ELR (cell line): ENCODE measurements around the gene RNF213.
"Not testable (repeated sequence)": the region's sequence is repeated elsewhere in the genome, so short reads cannot be mapped to it uniquely, and the experiment has no call there.

Experiments used
- DNase-seq: peaks from one replicate; pipeline ENCODE4 v3.0.0-alpha.2; 2015; ENCODE audit warnings: low read depth

RNF213 gene

DNA sequence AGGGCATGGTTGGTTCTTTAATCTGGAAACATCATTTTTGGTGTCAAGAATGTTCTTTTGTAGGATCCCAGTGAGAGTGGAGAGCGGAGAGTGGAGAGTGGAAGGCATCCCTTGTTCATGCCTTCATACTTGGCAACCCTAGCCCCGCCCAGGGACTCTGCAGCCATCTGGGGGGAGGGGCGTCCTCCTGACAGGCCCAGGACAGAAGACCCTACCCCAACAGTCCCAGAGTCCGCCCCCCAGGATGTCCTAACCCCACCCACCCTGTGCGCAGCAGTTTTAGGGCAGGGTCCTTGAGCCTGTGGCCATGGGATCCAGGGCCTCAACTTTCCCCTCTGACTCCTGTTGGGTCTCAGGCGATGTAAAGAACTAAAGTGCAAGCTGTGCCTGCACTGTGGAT, 36.0 kb upstream of the RNF213 start:
- no peak for DNase-seq

DNA sequence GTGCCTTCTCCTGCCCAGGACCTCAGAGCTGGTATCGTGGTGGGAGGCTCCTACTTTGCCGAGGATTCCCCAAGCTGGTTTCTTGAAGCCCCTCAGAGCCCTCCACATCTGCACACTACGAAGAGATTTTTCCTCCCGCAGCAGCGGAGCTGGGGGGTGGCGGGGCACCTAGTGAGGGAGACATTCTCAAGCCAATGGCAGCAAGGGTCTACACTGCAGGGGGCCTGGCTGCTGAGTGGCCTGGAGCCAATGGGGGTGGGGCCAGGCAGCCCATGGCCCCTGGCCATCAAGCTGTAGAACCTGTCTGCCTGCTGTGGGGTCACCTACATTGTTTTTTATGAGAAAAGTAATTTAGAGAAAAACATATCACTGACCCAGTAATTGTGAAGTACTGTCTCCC, 35.4 kb upstream of the RNF213 start:
- no peak for DNase-seq

DNA sequence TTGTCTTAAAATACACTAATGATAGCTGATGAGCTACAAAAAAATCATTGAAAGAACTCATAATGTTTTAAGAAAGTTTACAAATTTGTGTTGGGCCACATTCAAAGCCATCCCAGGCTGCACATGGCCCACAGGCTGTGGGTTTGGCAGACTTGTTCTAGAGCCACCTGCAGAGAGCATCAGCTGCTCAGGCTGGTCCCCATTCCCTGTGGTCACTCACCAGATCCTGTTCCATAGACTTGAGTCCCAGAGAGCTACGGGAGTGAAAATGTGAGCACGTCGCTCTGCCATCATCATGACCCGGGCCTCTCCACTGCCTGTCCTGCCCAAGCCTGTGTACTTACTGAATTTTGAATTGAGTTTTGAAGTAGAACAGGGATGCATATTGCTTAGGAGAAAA, 33.5 kb upstream of the RNF213 start:
- DNase-seq: no peak

DNA sequence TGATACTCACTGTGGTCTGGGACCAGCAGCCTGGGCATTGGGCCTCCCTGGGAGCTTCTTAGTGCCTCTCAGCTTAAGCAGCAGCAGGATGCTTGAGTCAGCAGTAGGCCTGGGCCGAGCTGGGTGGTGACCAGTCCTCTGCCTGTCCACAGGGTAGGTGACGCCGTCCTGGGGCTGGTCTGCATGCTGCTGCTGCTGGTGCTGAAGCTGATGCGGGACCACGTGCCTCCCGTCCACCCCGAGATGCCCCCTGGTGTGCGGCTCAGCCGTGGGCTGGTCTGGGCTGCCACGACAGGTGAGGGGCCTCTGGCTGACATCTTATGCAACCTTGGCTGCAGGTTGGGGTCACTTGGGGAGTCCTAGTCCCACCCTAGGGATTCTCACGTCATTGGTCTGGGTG, 33.0 kb upstream of the RNF213 start:
- no peak for DNase-seq

DNA sequence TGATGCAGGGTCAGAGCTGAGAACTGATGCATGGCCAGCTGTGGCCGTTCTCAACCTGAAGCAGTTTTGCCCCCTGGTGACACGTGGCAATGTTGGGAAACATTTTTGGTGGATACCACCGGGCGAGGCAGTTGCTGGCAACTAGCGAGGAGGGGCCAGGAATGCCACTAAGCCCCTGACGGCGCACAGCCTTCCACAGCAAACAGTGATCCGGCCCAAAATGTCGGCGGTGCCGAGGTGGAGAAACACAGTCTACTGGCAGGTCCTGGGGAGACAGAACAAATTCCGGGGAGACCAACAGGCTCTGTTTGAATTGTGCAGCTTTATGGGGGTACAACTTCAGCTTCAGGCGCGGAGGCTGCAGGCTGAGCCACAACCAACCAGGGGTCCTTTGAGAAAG, 32.2 kb upstream of the RNF213 start:
- DNase-seq: no peak

DNA sequence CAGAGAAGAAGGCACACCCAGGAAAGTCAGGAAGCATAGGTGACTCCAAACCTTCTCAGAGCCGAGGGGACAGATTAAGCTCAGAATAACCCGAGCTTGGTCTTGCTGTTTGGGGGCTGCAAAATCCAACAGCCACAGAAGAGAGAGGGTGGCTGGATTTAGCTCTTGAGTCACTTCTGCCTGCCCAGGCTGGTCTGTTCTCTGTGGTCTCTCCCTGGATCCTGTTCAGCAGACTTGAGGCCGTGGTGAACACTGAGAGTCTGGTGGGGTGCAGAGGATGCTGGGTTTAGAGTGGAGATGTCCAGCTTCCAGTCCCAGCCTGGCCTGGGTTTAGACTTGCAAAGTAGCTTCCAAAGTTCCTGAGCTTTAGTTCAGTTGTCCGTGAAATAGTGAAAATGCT, 31.6 kb upstream of the RNF213 start:
- no peak for DNase-seq

DNA sequence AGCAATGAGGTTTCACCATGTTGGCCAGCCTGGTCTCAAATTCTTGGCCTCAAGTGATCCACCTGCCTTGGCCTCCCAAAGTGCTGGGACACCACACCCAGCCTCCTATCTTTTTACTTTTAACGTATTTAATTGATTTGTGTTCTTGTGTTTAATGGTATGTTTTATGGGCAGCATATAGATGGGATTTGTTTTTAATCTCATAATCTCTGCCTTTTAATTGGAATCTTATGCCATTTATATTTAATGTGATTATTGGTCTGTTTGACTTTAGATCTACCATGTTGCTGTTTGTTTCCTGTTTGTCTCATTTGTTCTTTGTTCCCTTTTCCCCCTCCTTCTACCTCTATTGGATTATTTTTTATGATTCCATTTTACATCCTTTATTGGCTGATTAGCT, 28.2 kb upstream of the RNF213 start:
- no peak for DNase-seq

DNA sequence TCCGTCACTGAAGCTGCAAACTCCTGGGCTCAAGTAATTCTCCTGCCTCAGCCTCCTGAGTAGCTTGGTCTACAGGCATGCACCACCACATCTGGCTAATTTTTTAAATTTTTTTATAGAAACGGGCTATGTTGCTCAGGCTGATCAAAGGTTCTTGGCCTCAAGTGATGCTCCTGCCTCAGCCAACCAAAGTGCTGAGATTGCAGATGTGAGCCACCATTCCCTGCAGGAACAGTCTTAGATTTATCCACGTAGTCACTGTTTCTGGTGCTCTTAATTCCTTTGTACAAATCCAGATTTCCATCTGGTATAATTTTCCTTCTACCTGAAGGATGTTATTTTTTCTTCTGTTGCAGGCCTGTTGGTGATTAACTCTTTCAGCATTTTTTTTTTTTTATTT, 27.4 kb upstream of the RNF213 start:
- no peak for DNase-seq

DNA sequence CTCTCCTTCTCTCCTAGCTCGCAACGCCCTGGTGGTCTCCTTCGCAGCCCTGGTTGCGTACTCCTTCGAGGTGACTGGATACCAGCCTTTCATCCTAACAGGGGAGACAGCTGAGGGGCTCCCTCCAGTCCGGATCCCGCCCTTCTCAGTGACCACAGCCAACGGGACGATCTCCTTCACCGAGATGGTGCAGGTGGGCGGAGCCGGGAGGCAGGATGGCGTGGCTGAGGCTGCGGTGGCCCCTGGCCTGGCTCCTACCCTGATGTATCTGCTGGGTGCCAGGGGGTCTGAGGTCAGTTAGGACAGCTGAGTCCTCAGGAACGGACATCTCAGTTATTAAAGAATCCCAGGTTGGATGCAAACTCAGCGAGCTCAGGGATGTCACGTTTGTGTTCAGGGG, 23.7 kb upstream of the RNF213 start:
- DNase-seq: no peak

DNA sequence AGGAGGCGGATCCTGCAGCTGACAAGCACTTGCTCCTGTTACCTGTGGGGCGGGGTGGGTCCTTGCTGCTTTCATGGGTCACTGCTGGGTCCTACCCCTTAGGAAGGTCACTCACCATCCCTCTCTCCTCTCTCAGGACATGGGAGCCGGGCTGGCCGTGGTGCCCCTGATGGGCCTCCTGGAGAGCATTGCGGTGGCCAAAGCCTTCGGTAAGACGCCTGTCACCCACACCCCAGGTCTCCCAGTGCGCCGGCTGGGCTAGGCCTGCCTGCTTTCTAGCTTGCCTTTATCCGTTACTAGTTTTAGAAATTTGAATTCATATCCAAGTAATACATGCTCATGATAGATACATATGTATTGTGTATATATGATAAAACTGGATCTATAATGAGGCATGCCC, 23.3 kb upstream of the RNF213 start:
- no peak for DNase-seq

DNA sequence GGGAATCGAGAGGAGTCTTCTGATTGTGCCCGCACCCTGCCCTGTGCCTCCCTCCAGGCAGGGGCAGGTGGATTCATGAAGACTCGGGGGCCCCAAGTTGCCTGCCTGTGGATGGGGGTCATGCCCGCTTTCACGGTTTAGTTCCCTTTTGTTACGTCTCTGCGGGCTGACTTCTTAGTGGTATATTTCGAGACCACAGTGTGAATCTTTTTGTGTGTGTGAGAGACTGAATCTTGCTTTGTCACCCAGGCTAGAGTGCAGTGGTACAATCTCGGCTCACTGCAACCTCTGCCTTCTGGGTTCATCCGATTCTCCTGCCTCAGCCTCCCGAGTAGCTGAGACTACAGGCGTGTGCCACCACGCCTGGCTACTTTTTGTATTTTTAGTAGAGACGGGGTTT, 18.1 kb upstream of the RNF213 start:
- no peak for DNase-seq

DNA sequence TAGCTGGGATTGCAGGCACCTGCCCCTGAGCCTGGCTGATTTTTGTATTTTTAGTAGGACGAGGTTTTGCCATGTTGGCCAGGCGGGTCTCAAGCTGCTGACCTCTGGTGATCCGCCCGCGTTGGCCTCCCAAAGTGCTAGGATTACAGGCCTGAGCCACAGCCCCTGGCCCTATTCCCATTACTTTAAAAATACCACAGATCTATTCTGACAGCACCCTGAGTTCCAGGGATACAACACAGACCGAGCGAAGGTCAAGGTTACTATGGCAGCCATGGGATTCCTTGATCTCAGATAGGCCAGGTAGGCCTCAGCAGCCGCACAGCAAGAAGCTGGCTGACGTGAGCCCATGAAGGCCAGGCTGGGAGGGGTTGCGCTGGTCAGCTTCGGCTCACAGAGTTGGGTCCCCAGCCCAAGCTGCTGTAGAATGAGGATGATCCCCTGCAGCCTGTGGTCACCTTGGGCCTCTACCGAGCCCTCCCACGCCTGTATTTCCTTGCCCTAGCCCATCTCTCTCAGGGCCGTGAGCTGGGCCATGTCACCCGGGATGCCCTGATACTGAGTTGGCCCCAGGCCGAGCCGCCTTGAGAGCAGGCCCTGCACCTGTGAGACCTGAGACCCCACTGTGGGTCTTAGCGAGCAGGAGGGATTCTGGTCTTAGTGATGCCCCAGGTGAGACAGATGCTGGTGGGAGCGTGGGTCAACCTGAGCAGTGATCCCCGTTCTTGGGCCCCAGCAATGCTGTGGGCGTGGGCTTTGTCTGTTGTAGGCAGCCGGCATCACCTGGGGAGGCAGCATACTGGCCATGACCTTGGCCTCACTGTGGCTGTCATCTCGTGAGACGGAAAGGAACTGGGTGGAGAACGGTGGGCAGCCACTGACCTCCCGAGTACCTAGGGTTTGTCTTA, 16.9 kb upstream of the RNF213 start:
- no peak for DNase-seq

DNA sequence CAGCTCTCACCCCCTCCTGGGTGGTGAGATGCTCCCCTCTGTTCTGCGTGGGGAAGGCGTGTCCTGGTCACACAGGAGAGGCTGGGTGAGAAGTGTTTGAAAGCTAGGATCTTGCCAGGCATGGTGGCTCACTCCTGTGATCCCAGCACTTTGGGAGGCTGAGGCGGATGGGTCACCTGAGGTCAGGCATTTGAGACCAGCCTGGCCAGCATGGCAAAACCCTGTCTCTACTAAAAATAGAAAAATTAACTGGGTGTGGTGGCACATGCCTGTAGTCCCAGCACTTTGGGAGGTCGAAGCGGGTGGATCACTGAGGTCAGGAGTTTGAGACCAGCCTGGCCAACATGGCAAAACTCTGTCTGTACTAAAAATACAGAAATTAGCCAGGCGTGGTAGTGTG, 16.2 kb upstream of the RNF213 start:
- DNase-seq: not testable (repeated sequence)

DNA sequence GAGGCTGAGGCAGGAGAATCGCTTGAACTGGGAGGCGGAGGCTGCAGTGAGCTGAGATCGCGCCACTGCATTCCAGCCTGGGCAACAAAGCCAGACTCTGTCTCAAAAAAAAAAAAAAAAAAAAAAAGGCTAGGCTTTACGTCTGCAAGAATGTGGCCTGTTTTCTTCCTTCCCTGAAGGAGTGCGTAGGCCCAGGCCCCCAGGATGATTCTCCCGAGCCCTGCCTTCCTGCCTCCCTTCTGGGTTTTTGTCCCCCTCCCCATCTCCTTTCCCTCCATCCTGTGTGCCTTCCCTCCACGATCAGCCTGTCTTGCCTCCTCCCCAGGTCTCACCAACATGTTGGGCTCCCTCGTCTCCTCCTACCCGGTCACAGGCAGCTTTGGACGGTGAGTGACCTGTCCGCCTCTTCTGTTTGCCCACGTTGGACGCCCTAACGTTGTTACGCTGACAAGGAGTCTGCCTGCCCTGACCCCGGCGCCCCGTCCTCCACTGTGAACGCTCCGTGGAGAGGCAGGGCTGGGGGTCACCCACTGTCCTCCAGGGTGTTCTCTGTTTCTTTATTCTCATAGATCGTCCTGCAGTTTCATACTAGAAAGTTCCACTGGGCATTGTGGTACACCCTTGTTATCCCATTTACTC, 15.7 kb upstream of the RNF213 start:
- no peak for DNase-seq

DNA sequence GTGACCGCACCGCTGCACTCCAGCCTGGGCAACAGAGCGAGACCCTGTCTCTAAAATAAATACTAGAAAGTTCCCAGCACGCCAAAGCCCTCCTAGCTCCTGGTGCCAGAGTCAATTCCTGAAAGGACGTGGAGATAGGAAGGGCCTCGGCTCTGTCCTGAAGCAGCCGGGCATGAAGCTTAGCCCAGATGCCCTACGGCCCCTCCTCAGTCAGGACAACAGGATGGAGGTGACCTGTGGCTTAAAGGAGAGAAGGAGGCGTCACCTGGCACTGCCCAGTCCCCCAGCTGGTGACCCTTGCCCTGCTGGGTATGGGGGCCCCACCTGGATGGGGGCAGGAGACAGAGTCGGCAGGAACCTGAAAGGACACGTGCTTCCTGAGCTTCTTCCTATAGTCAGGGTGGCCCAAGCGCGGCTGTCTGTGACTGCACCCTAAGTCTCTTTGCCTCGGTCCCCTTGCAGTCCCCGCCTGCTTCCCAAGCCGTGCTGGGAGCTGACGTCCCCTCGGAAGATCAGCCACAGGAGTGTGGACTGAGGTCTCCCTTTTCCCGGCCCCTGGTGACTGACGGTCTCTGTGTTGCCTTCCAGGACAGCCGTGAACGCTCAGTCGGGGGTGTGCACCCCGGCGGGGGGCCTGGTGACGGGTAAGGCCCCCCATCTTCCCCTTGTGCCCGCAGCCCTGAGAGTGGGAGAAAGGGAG, 14.9 kb upstream of the RNF213 start:
- no peak for DNase-seq

DNA sequence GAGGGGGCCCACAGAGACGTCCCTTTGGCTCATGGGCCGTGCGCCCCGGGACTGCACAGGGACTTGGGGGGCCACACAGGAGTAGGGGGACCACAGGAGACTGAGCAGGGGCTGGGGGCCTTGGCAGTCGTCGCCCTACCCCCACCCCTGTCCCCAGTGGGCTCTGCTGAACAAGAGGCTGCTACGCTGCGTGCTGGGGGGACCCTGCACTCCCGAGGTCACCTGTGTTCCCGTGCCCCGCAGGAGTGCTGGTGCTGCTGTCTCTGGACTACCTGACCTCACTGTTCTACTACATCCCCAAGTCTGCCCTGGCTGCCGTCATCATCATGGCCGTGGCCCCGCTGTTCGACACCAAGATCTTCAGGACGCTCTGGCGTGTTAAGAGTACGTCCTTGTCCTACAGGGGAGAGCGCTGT, 14.4 kb upstream of the RNF213 start:
- DNase-seq: no peak

DNA sequence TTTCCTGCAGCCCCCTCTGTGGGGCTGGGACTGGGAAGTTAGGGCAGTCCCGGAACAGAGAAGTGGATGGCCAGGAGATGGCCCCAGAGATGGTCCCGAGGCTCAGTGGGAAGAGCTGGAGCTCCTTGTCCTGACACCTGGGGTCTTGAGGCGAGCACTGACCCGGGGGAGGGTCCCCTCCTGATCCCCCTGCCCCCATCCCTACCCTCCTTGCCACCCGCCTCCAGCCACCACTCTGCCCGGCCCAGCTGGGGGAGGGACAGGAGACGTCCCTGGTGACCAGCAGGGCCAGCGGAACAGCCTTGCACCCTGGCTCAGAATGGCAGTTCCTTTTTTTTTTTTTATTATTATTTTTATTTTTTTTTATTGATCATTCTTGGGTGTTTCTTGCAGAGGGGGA, 13.9 kb upstream of the RNF213 start:
- DNase-seq: no peak

DNA sequence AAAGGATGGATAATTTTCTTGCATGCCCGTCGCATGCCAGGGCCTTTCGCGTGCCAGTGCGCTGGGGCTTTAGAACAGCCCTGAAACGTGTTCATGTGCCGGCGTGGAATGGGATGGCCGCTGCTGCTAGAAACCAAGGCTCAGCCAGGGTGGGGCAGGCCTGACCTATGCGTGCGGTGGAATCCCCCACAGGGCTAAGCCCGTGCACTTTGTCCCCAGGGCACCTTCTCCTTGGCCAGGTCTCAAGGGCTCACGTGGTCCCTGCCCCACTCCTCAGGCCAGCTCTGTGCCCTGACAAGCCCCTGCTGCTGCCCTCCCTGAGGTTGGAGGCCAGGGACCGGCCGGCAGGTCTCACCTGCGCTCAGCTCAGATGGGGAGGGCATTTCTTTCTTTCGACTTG, 13.1 kb upstream of the RNF213 start:
- no peak for DNase-seq

DNA sequence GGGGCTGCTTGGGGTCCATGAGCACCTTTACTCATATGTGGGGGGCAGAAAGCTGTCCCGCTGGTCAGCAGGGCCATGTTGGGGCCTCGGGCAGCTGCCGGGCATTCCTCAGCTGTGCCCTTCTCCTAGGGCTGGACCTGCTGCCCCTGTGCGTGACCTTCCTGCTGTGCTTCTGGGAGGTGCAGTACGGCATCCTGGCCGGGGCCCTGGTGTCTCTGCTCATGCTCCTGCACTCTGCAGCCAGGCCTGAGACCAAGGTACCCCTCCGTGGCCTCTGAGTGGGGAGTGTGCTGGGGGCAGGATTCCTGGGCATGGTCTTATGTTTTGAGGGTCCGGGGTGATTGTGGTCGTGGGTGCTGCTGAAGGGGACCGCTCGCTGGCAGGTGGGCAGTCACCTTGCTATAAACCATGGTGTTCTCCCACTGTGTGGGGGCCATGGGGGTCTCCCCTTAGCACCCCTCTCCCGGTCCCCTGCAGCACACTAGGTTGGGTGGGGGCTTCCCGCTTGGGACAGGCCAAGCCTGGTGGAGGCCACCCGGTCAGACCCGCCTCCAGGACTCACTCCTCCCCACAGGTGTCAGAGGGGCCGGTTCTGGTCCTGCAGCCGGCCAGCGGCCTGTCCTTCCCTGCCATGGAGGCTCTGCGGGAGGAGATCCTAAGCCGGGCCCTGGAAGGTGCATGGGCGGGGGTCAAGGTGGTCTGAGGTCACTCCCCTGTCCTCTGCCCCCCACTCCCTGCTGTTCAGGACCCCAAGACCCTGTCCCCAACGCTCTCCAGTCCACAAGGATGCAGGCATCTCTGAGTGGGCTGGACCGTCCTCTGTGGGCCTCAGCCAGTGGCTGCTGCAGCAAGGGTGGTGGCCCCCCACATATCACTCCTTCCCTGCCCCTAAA, 12.4 kb upstream of the RNF213 start:
- DNase-seq: no peak

DNA sequence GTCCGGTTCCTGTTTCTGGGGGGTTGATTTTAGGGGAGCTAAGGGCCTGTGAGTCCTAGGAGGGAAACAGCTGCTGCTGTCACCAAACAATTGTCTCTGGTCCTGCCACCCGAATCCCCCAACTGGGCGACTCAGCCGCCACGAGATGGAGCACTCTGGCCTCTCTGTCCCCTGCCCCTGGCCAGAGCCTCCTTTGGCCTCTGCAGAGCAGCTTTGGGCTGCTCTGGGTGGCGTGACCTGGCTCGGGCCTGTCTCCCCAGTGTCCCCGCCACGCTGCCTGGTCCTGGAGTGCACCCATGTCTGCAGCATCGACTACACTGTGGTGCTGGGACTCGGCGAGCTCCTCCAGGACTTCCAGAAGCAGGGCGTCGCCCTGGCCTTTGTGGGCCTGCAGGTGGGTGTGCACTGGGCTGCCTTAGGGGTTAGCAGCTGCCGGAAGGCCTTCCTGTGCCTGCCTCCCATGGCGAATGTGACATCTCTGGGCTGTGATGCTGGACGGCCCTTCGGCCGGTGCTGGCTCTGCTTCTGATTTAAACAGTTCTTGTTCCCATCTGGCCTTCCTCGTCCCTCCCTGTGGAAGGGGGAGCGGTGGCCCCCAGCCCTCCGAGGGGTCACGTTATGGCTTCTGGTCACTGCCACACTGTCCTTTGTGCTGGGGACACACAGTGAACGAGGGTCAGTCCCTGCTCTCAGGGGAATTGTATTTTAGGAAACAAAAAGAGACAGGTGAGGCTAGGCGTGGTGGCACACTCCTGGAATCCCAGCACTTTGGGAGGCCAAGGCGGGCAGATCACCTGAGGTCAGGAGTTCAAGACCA, 11.6 kb upstream of the RNF213 start:
- DNase-seq: no peak

DNA sequence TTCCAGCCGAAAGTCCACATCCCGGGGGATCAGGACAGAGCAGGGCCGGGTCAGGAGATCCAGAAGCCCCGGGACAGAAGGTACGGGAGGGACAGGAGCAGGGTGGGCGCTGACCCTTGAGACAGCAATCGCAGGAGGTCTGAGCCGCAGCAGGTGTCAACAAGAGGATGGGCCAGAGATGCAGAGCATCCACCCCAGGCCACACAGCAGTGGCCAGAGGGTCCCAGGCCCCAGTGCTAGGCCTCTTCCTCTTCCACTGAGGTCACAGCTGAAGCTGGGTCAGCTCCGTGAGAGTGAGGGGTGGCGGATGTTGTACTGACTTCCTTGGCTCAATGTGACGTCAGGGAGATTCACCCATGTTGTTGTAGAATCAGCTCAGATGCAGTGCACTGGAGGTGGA, 8.7 kb upstream of the RNF213 start:
- no peak for DNase-seq
